CD4-positive, alpha-beta memory T cell (primary cell): ENCODE results near the gene PROK2. TPM values are rescaled to one million over a fixed set of nuclear protein-coding genes. Genes with fewer than 3 reads are reported as not detected.

ENCODE experiments used
- CTCF ChIA-PET: fragments of 350-600 bp; sonication (Branson Sonifier 250); formaldehyde crosslinking; loops from one replicate; lab custom pipeline; 2021; ENCODE audit warnings: inconsistent platforms; ENCODE audit not compliant: partially characterized antibody; lab: Charles Lee
- POLR2A ChIA-PET: fragments of 350-600 bp; sonication (Branson Sonifier 250); formaldehyde crosslinking; loops from one replicate; lab custom pipeline; 2021; ENCODE audit not compliant: partially characterized antibody; lab: Charles Lee
- DNase-seq, 5 donors: peaks; one replicate each; pipeline versions ENCODE4 v3.0.0 to v3.0.0-alpha.2; 2020 to 2022; ENCODE audit warnings: mixed read lengths in 1 of 5
- H3K27ac ChIP-seq: one replicate; pipeline ENCODE4 v1.7.0; 2013; ENCODE audit warnings: low read depth, low read length
- H3K27me3 ChIP-seq: 2 replicates; pipeline ENCODE4 v1.7.0; 2013; ENCODE audit warnings: mild to moderate bottlenecking, low read length, moderate library complexity; ENCODE audit not compliant: insufficient read depth
- H3K36me3 ChIP-seq: 2 replicates; pipeline ENCODE4 v1.7.0; 2013; ENCODE audit warnings: mild to moderate bottlenecking, low read length, moderate library complexity; ENCODE audit not compliant: insufficient read depth
- H3K4me1 ChIP-seq: 2 replicates; pipeline ENCODE4 v1.7.0; 2013; ENCODE audit warnings: mild to moderate bottlenecking, low read length, moderate library complexity; ENCODE audit not compliant: insufficient read depth
- H3K4me3 ChIP-seq, 2 donors: one replicate each; pipeline ENCODE4 v1.7.0; 2013; ENCODE audit warnings: low read length in 2 of 2, mild to moderate bottlenecking in 1 of 2
- H3K9me3 ChIP-seq, 2 donors: one replicate each; pipeline ENCODE4 v1.7.0; 2013; ENCODE audit warnings: low read length in 2 of 2, control low read depth in 1 of 2; ENCODE audit not compliant: control insufficient read depth in 1 of 2
- H3K27ac Mint-ChIP-seq, 7 donors: one replicate each; pipeline ENCODE4 v1.8.0; 2020 to 2021; ENCODE audit warnings: mixed read lengths in 7 of 7, mild to moderate bottlenecking in 6 of 7, inconsistent platforms in 3 of 7, moderate library complexity in 3 of 7
- H3K27me3 Mint-ChIP-seq, 2 donors: one replicate each; pipeline ENCODE4 v1.8.0; 2020 to 2021; ENCODE audit warnings: mixed read lengths in 2 of 2
- H3K36me3 Mint-ChIP-seq, 2 donors: one replicate each; pipeline ENCODE4 v1.8.0; 2020 to 2021; ENCODE audit warnings: mixed read lengths in 2 of 2, inconsistent platforms in 1 of 2, mild to moderate bottlenecking in 1 of 2
- H3K4me1 Mint-ChIP-seq, 4 donors: one replicate each; pipeline ENCODE4 v1.8.0; 2020 to 2021; ENCODE audit warnings: mixed read lengths in 4 of 4, mild to moderate bottlenecking in 1 of 4
- H3K4me3 Mint-ChIP-seq, 8 donors: one replicate each; pipeline ENCODE4 v1.8.0; 2020 to 2021; ENCODE audit warnings: mixed read lengths in 8 of 8, mild to moderate bottlenecking in 7 of 8, moderate library complexity in 6 of 8, inconsistent platforms in 3 of 8
- H3K9me3 Mint-ChIP-seq, 8 donors: one replicate each; pipeline ENCODE4 v1.8.0; 2020 to 2021; ENCODE audit warnings: mixed read lengths in 8 of 8, mild to moderate bottlenecking in 5 of 8, inconsistent platforms in 3 of 8, moderate library complexity in 1 of 8
- intact Hi-C: fragments of 100-400 bp; cut with micrococcal nuclease; formaldehyde crosslinking; loops from one replicate; pipeline ENCODE4 v1.15.1; 2023
- polyA plus RNA-seq, 2 donors: library from polyadenylated mRNA; unstranded; fragments of 300-500 nt; fragmentation: Illumina TruSeq; gene quantifications; one replicate each; pipeline ENCODE4 v1.2.3, GENCODE V29; 2021
- total RNA-seq, 2 experiments: library from RNA; stranded (reverse); gene quantifications; one replicate each; pipeline ENCODE4 v1.2.3, GENCODE V29; 2021

Gene PROK2
- total and polyA plus RNA-seq, 4 experiments from 2014 or later, result 0.18 to 2.6 (median 0.27) TPM

- peaks cover 19 to 32% of the 10 kb centered on the region in 2 donors for H3K27me3 Mint-ChIP-seq
- H3K27me3 ChIP-seq, result peaks cover 12% of the 10 kb centered on the region
- no peaks in the 10 kb centered on the region for H3K36me3 Mint-ChIP-seq
- peaks cover 3 to 20% (median 15%) of the 10 kb centered on the region in 4 donors for H3K4me1 Mint-ChIP-seq
- no peak for DNase-seq
- intact Hi-C loops, result no loop called here
- POLR2A ChIA-PET, result no interaction called here
- peaks cover 0 to 4% (median 0%) of the 10 kb centered on the region in 8 donors for H3K9me3 Mint-ChIP-seq
- peaks cover 14% of the 10 kb centered on the region for H3K4me1 ChIP-seq
- H3K27ac Mint-ChIP-seq, result no peak overlapping the region
- H3K4me3 ChIP-seq, result no peak overlapping the region
- no peak overlapping the region for H3K4me3 Mint-ChIP-seq
- CTCF ChIA-PET, result no interaction called here
- H3K27ac ChIP-seq, result no peak overlapping the region
- no peaks in the 10 kb centered on the region for H3K36me3 ChIP-seq
- H3K9me3 ChIP-seq, result no peaks in the 10 kb centered on the region
These were observed 3.0 kb upstream of the PROK2 start for GRCh38 chr3:71787851-71788405.

GRCh38 chr3:71786551-71786950, 1.6 kb upstream of the PROK2 start:
- Histone ChIP-seq H3K9me3 (no peaks in the 10 kb centered on the region), H3K36me3 (no peaks in the 10 kb centered on the region), H3K27ac (no peak overlapping the region), H3K4me1 (peaks cover 14% of the 10 kb centered on the region), H3K4me3 (no peak overlapping the region), H3K27me3 (peaks cover 19% of the 10 kb centered on the region)
- Mint-ChIP-seq H3K4me3 (no peak overlapping the region), H3K36me3 (no peaks in the 10 kb centered on the region), H3K27me3 (peaks cover 26 to 43% of the 10 kb centered on the region in 2 donors), H3K27ac (no peak overlapping the region), H3K9me3 (peaks cover 0 to 1% (median 0%) of the 10 kb centered on the region in 8 donors), H3K4me1 (peaks cover 3 to 20% (median 15%) of the 10 kb centered on the region in 4 donors)
- ChIA-PET POLR2A (no interaction called here), CTCF (no interaction called here)
- no peak for DNase-seq
- intact Hi-C loops, result no loop called here

GRCh38 chr3:71786217-71786549, 1.2 kb upstream of the PROK2 start:
- ChIA-PET POLR2A (interaction anchor here (0.5 kb wide), 1 partner anchor 394 kb away, joined by 3 read pairs; no protein-coding TSS in a partner anchor), CTCF (no interaction called here)
- peaks cover 23% of the 10 kb centered on the region for H3K27me3 ChIP-seq
- peak overlapping the region in 6 of 8 donors; percentile 10 to 86 (median 76) for H3K4me3 Mint-ChIP-seq
- no peaks in the 10 kb centered on the region for H3K36me3 ChIP-seq
- peaks cover 14% of the 10 kb centered on the region for H3K4me1 ChIP-seq
- no peak overlapping the region for H3K27ac ChIP-seq
- H3K9me3 ChIP-seq, result no peaks in the 10 kb centered on the region
- H3K9me3 Mint-ChIP-seq, result peaks cover 0 to 1% (median 0%) of the 10 kb centered on the region in 8 donors
- no peak overlapping the region for H3K4me3 ChIP-seq
- no peak for DNase-seq
- peaks cover 28 to 45% of the 10 kb centered on the region in 2 donors for H3K27me3 Mint-ChIP-seq
- H3K27ac Mint-ChIP-seq, result no peak overlapping the region
- intact Hi-C loops, result no loop called here
- peaks cover 3 to 20% (median 15%) of the 10 kb centered on the region in 4 donors for H3K4me1 Mint-ChIP-seq
- H3K36me3 Mint-ChIP-seq, result no peaks in the 10 kb centered on the region

- Mint-ChIP-seq H3K36me3 (no peaks in the 10 kb centered on the region), H3K4me1 (peaks cover 4 to 20% (median 15%) of the 10 kb centered on the region in 4 donors), H3K9me3 (peaks cover 0 to 1% (median 0%) of the 10 kb centered on the region in 8 donors), H3K4me3 (peak overlapping the region; percentile 67 to 86 (median 80)), H3K27ac (no peak overlapping the region), H3K27me3 (peaks cover 33 to 48% of the 10 kb centered on the region in 2 donors)
- peaks cover 25% of the 10 kb centered on the region for H3K27me3 ChIP-seq
- intact Hi-C loops, result no loop called here
- H3K36me3 ChIP-seq, result no peaks in the 10 kb centered on the region
- peaks cover 15% of the 10 kb centered on the region for H3K4me1 ChIP-seq
- no peak for DNase-seq
- H3K4me3 ChIP-seq, result peak overlapping the region in 1 of 2 donors; percentile 3
- ChIA-PET CTCF (no interaction called here), POLR2A (interaction anchor here (0.5 kb wide), 1 partner anchor 394 kb away, joined by 3 read pairs; no protein-coding TSS in a partner anchor)
- no peaks in the 10 kb centered on the region for H3K9me3 ChIP-seq
- H3K27ac ChIP-seq, result no peak overlapping the region
These were observed 726 bp upstream of the PROK2 start for GRCh38 chr3:71785532-71786216.

- H3K4me1 Mint-ChIP-seq, result peaks cover 14 to 26% (median 18%) of the 10 kb centered on the region in 4 donors
- H3K4me3 Mint-ChIP-seq, result peak overlapping the region; percentile 51 to 85 (median 79)
- DNase-seq, result peak in 1 of 5 donors; percentile 11
- H3K27me3 Mint-ChIP-seq, result peaks cover 39 to 55% of the 10 kb centered on the region in 2 donors
- Histone ChIP-seq H3K4me3 (peak overlapping the region in 1 of 2 donors; percentile 22), H3K4me1 (peaks cover 26% of the 10 kb centered on the region), H3K36me3 (no peaks in the 10 kb centered on the region), H3K9me3 (no peaks in the 10 kb centered on the region), H3K27ac (no peak overlapping the region), H3K27me3 (peaks cover 25% of the 10 kb centered on the region)
- intact Hi-C loops, result no loop called here
- POLR2A ChIA-PET, result interaction anchor here (1.1 to 1.4 kb wide), 2 partner anchors 55 to 60 kb away, joined by 4 read pairs; partner anchors contain the start of gene EIF4E3
- no peaks in the 10 kb centered on the region for H3K36me3 Mint-ChIP-seq
- no peaks in the 10 kb centered on the region for H3K9me3 Mint-ChIP-seq
- peak overlapping the region in 3 of 7 donors; percentile 4 to 75 (median 75) for H3K27ac Mint-ChIP-seq
- CTCF ChIA-PET, result interaction anchor here (0.9 kb wide), 1 partner anchor 54 kb away, joined by 3 read pairs; no protein-coding TSS in a partner anchor
These were observed 591 bp downstream of the PROK2 start for GRCh38 chr3:71784201-71784913.

GRCh38 chr3:71783152-71783551, 1.8 kb downstream of the PROK2 start:
- DNase-seq, result no peak
- peaks cover 26% of the 10 kb centered on the region for H3K4me1 ChIP-seq
- intact Hi-C loops, result no loop called here
- H3K4me1 Mint-ChIP-seq, result peaks cover 15 to 27% (median 19%) of the 10 kb centered on the region in 4 donors
- H3K27ac ChIP-seq, result no peak overlapping the region
- H3K36me3 ChIP-seq, result no peaks in the 10 kb centered on the region
- no peaks in the 10 kb centered on the region for H3K9me3 Mint-ChIP-seq
- H3K27me3 ChIP-seq, result peaks cover 25% of the 10 kb centered on the region
- H3K27ac Mint-ChIP-seq, result no peak overlapping the region
- no peak overlapping the region for H3K4me3 ChIP-seq
- peak overlapping the region in 1 of 8 donors; percentile 17 for H3K4me3 Mint-ChIP-seq
- no peaks in the 10 kb centered on the region for H3K9me3 ChIP-seq
- ChIA-PET POLR2A (interaction anchor here (1.1 to 1.4 kb wide), 2 partner anchors 53 to 59 kb away, joined by 4 read pairs; partner anchors contain the start of gene EIF4E3), CTCF (interaction anchor here (0.9 kb wide), 1 partner anchor 53 kb away, joined by 3 read pairs; no protein-coding TSS in a partner anchor)
- H3K27me3 Mint-ChIP-seq, result peaks cover 41 to 61% of the 10 kb centered on the region in 2 donors
- no peaks in the 10 kb centered on the region for H3K36me3 Mint-ChIP-seq
